Fibroblast of villous mesenchyme (primary cell): ENCODE data around the gene P2RX7. TPM values are rescaled to one million over a fixed set of nuclear protein-coding genes. Genes with fewer than 3 reads are reported as not detected.
"Not testable (repeated sequence)": the region's sequence is repeated elsewhere in the genome, so short reads cannot be mapped to it uniquely, and the experiment has no call there.

Experiments
- DNase-seq: peaks from one replicate; pipeline ENCODE4 v3.0.0-alpha.2; 2010; ENCODE audit warnings: low read depth
- H3K4me3 ChIP-seq: 2 replicates; pipeline ENCODE4 v1.5.1; 2011; ENCODE audit warnings: low read depth, mild to moderate bottlenecking, low read length
- CTCF ChIP-seq: IDR thresholded peaks from 2 replicates; pipeline ENCODE4 v1.5.1; 2012; ENCODE audit warnings: low read depth, mild to moderate bottlenecking, low read length; ENCODE audit not compliant: insufficient read depth
- total RNA-seq: library from RNA; depleted of rRNA; stranded (reverse); fragments of >200 nt; gene quantifications from 2 replicates; pipeline ENCODE4 v1.2.3, GENCODE V29; 2012

Gene P2RX7
- total RNA-seq, 1 donor: 0.43 TPM

- DNase-seq: no peak
- H3K4me3 ChIP-seq: no peak overlapping the region
- TF ChIP-seq CTCF: no peak
Measured at GRCh38 chr12:121202407-121203355, 70.0 kb downstream of the P2RX7 start.

- no peak for DNase-seq
- no peak for TF ChIP-seq CTCF
- H3K4me3 ChIP-seq: no peak overlapping the region
Measured at GRCh38 chr12:121203482-121203881, 70.8 kb downstream of the P2RX7 start.

- no peak overlapping the region for H3K4me3 ChIP-seq
- no peak for TF ChIP-seq CTCF
- no peak for DNase-seq
Measured at GRCh38 chr12:121205491-121205890, 72.8 kb downstream of the P2RX7 start.

GRCh38 chr12:121208571-121208970, 75.9 kb downstream of the P2RX7 start:
- DNase-seq, H3K4me3 ChIP-seq: not testable (repeated sequence)

GRCh38 chr12:121209221-121209620, 76.5 kb downstream of the P2RX7 start:
- H3K4me3 ChIP-seq: no peak overlapping the region
- no peak for DNase-seq
- no peak for TF ChIP-seq CTCF

GRCh38 chr12:121209624-121210572, 77.2 kb downstream of the P2RX7 start, which contains the start of gene P2RX4:
TSS of gene P2RX4 (plus strand) at chr12:121210129. CDS start at chr12:121210165, 36 bp downstream.
- peak; percentile 19 for TF ChIP-seq CTCF
- peak; percentile 83 for DNase-seq
- peak within 1 kb of the TSS; percentile 67 for H3K4me3 ChIP-seq

- no peak for TF ChIP-seq CTCF
- H3K4me3 ChIP-seq: no peak overlapping the region
- DNase-seq: no peak
Measured at GRCh38 chr12:121212875-121213274, 80.2 kb downstream of the P2RX7 start.
